ENCODE measurements around the gene RHOC.

RHOC gene

DNA sequence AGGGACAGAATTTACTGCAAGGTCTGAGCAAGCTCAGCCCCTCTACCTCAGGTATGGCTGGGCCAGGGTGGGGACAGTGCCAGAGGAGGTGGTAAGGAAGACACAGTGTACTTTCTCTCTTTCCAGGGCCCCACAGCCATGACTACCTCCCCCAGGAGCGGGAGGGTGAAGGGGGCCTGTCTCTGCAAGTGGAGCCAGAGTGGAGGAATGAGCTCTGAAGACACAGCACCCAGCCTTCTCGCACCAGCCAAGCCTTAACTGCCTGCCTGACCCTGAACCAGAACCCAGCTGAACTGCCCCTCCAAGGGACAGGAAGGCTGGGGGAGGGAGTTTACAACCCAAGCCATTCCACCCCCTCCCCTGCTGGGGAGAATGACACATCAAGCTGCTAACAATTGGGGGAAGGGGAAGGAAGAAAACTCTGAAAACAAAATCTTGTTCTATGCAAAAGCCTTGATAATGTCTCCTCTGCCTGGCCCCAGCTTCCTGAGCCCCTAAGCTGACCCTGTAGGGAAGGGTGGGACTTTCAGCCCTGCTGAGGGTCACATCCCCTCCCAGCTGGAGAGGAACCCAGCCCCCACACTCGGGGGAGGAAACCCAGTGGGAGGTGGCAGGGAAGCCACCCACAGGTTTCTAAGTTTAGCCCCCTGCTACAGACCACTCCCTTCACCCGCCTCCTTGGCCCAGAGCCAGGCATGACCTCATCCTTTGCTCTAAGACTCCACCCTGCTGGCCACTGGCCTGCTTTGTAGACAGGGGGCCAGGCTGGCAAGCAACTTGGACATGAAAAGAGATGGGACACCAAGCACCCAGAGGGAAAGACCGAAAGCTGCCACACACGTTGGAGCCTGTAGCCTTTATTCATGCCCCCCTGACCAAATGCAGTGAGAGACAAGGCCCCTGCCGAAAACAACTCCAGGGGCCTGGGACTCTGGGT lies 6.4 kb downstream of the RHOC start:
- peak; percentile 72 to 79 for DNase-seq

GRCh38 chr1:112699425-112700144 lies 7.3 kb downstream of the RHOC start:
- no peak for DNase-seq

GRCh38 chr1:112698366-112699310 lies 8.3 kb downstream of the RHOC start:
- DNase-seq: no peak

DNA sequence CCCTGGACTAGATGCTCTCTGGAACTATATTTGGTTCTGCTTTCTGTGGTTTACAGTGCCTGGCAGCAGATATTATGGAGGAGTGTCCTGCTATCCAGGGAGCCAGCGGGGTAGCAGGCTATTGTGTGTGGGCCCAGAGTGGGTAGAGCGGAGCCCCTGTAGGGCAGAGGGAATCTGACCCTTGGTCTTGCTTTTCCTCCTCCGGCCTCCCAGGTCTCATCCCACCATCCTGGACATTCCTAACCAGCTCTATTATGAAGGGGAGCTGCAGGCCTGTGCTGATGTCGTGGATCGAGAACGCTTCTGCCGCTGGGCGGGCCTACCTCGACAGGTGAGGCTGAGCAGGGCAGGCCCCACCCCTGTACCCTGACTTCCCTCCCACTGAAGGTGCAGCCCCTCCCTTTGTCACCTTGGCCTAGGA lies 9.1 kb downstream of the RHOC start:
- DNase-seq: no peak

- no peak for DNase-seq
These were observed 10.2 kb downstream of the RHOC start for GRCh38 chr1:112696578-112697314.

DNA sequence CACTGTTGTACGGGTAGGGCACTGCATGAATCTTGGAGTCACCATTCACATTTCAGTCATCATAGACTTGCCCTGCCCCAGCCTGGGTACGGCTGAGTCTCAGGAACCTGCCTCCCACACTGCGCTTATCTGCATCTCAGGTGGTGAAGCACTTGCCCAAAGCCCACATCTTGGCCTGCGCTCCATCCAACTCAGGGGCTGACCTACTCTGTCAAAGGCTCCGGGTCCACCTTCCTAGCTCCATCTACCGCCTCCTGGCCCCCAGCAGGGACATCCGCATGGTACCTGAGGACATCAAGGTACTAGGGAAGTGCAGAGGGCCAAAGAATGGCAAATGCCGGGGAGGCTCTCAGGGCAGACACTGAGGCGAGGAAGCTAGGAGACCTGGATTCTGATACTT lies 11.7 kb downstream of the RHOC start:
- DNase-seq: no peak

GRCh38 chr1:112694363-112694929 lies 12.5 kb downstream of the RHOC start:
- DNase-seq: no peak

DNA sequence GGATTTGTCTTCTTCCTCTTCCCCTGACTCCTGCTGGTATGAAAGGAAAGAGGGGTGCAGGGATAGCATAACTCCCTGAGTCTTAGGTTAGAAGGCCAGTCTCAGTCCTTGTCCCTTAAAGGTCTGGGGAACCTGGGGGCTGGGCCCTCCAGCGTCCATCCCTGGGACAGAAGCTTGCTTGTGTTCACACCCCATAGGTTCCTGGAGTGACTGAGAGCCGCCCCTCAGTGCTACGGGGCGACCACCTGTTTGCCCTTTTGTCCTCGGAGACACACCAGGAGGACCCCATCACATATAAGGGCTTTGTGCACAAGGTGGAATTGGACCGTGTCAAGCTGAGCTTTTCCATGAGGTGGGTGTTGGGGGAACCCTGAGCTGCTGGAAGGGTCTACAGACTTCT lies 13.1 kb downstream of the RHOC start:
- no peak for DNase-seq

DNA sequence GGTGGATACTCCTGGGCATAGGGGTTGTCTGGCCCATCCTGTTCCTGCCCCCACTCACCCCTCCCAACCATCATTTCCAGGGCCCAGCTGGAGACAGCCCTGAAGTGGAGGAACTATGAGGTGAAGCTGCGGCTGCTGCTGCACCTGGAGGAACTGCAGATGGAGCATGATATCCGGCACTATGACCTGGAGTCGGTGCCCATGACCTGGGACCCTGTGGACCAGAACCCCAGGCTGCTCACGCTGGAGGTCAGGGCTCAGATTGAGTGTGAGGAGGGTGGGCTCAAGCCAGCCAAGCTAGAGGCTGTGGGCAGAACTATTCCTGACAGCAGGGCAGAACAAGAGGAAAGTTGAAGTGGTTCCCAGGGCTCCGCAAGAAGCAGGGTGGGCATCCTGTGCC lies 14.2 kb downstream of the RHOC start:
- DNase-seq: no peak

- no peak for DNase-seq
These were observed 17.1 kb downstream of the RHOC start for GRCh38 chr1:112689842-112690237.

- DNase-seq: no peak
These were observed 17.6 kb downstream of the RHOC start for GRCh38 chr1:112689196-112689841.

GRCh38 chr1:112688781-112689193 lies 18.1 kb downstream of the RHOC start:
- no peak for DNase-seq

DNA sequence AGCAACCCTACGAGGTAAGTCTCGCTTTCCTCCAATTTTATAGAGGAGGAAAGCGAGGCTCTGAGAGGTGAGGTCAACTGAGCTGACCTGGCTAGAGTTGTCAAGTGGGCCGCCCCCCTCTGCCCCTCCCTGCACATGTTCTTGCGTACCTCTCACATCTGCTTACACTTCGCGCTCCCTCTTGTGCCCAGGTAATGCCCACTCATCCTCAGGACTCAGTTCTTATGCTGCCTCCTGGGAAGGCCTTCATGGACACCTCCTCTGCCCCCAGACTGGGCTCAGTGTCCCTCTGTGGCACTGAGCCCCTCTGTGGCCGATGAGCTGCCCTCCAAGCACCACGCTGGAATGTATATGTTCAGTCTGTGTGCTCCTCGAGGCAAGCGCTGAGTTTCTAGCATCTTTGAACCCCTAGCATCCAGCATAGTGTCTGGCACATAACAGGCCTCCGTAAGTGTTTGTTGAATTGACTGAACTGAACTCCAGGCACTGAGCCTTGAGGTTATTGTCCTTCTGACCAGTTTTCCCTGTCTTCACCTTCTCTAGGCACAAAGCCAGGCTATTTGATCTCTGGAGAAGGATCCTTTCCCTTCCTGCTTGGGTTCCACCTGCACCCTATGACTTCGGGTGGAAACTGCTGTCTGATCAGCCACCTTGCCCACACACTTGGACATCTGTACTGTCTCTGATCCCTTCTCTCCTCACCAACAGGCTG lies 19.0 kb downstream of the RHOC start:
- DNase-seq: no peak

DNA sequence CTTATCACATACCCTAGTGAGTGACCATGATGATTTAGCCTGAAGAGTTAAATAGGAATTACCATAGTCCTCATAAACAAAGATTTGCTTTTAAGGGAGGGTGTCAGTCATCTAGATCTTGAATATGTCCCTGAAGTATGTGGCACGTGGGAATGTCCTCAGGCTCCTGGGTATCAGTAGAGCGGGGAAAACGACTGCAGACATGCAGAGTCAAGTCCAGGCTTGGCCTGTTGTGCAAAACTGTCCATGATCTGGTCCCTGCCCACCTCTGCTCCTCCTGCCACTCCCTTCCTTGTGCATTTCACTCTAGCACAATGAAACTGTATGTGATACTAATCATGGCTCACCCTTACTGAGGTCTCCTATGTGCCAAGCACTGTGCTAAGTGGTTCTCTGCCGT lies 19.6 kb downstream of the RHOC start:
- DNase-seq: no peak

- no peak for DNase-seq
These were observed 20.1 kb downstream of the RHOC start for GRCh38 chr1:112686835-112687234.

- no peak for DNase-seq
These were observed 20.5 kb downstream of the RHOC start for GRCh38 chr1:112686417-112686816.

GRCh38 chr1:112685913-112686312 lies 21.0 kb downstream of the RHOC start:
- DNase-seq: no peak

GRCh38 chr1:112678605-112679004 lies 28.3 kb downstream of the RHOC start:
- DNase-seq: no peak

DNA sequence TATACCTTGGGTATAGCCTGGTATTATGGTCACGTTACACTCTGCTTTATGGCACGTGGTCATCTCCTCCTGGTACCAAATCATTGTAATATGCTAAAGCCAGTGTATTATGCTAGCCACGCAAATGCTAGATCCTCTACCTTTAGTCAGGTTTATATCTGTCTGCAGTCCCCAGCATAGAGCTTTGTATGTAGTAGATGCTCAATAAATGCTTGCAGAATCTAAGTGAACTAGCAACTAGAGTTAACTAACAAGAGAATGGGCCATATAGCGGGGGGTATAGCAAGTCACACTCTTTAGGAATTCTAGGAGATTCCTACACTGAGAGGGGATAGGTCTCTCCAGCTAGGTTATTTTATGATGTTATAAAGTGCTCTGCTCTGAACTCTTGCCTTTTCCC lies 29.4 kb downstream of the RHOC start:
- no peak for DNase-seq

DNA sequence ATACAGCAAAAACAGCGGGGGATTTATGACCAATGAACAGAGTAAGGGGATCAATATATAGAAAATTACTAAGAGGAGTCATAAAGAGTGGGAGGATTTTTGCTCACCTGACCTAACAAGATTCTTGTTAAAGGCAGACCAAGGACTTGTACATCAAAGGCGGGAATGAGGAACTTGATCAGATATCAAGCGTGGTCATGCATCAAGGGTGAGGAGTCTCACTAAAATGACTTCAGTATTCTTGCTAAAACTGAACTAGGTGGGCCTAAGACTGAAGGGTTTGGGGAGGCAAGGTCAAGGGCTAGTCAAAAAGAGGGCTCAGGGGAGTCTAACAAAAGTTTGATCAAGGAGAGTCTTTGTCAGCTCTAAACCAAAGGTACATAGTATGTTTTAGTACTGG lies 30.4 kb downstream of the RHOC start:
- no peak for DNase-seq
